Measurements from ENCODE around the gene GALNT18.

The GALNT18 gene

DNA sequence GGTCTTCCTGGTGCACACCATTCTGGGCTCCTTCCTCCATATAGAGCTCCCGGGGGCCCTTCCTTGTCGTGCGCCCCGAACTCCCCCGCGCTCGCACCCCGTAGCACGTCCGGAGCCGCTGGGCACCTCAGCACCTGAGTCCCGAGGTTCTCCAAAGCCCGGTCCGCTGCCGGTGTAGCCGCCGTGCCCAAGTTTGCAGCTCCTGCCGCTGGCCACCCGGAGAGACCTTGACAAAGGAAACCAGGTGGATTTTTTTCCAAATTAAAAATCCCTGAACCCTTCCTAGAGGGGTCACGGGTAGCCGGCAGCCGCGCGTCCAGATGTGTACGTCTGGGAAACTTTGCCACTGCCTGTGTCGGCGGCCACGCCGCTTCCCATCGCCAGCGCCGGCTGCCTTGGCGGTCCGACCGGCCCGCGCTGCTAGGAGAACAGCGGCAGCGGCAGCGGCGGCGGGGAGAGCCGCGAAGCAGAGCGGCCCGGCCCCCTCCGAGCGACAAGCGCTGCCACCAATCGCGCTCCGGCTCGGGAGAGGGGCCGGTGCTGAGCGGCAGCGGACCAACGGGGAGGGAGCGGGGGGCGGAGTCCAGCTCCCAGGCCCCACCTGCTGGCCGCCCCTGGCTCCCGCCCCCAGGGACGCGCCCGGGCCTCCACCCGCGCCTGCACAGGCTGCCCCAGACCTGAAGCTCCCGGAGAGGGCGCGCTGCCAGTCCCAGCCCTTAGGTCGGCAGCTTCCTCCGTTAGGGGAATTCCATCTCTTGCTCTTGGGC is at the start of gene GALNT18:
GALNT18 (minus strand) TSS at position 433 of the 767 bp plus-strand sequence.
- peak; percentile 24 to 45 for DNase-seq (ENCODE audit: low read depth in 1 of 2, low spot score in 1 of 2)

DNA sequence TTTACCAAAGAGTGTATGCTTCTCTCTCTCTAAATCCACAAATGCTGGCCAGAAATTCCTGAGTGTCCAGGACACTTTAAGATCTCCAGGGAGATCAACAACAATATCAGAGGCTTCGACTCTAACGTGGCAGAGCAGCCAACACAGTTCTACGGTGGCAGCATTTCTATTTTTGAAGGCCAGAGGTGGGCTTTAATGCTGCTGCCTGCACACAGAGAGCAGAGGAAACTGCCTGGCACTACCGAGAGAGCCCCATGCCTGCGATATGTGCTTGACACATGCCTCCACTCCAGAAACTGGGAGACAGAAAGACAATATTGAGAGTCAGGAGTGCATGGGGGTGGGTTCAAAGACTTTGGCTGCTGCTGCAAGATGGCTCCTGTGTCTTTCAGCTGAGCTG is 48.8 kb upstream of the GALNT18 start:
- DNase-seq (ENCODE audit: low read depth in 1 of 2, low spot score in 1 of 2) = no peak

DNA sequence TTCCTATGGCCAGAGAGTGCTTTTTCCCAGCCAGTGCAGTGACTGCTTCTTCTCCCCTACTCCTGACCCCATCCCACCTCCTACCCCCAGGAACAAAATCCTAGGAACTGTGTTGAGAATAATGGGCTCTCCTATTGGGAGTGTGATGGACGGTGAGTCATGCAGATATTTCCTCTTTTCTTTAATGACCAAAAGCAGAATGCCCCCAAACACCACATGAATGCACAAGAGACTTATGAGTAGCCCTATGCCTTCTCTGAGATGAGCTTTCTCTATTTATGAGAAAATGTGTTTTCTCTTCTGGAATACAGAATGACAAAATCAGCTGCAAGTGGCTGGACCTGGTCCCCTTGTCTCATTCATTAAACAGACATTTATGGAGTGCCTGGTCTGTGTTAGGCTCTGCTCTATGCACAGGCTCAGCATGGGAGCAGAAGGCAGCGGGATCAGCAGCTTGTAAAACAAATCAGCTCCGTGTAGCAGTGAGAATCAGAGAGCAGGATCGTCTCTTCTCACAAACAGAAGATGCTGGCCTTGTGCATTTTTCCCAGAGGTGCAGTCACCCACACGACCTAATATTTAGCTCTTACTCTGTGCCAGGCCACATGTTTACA is 47.5 kb upstream of the GALNT18 start:
- DNase-seq (ENCODE audit: low read depth in 1 of 2, low spot score in 1 of 2) = no peak

DNA sequence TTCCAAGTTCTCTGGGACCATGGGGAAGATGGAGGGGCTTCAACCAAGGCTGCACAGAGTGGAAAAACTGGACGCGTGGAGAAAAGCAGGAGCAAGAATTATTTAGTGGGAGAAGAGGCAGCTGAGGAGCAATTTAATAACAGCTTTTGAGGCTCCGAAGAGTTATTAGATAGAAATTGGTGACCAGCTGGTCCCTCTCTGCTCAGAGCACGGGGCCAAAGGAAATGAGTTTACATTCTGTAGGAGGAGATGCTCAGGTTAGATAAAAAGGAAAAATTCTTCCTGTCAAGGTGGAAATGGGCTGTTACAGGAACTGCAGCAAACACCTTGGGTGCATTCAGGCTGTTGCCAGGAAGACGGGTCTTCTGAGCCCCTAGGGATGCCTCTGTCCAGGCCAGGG is 47.0 kb upstream of the GALNT18 start:
- DNase-seq (ENCODE audit: low read depth in 1 of 2, low spot score in 1 of 2) = no peak

DNA sequence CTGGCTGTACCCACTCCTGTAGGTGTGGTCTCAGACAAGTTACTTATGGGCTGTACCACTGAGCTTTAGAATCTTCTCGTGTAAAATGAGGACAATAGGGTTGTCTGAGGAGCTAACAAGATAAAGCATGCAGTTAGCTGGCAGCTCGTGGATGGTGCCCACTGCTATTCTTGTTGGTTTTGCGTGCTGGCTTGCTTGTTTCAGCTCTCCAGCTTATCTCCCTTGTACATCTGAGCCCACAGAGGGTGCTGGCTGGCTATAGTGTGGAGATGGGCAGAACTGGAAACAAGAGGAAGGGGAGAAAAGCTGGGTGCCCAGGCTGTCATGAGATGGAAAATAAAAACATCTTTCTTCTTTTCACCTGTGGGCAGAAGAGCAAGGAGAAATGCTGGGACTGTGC is 46.5 kb upstream of the GALNT18 start:
- DNase-seq (ENCODE audit: low read depth in 1 of 2, low spot score in 1 of 2) = no peak

DNA sequence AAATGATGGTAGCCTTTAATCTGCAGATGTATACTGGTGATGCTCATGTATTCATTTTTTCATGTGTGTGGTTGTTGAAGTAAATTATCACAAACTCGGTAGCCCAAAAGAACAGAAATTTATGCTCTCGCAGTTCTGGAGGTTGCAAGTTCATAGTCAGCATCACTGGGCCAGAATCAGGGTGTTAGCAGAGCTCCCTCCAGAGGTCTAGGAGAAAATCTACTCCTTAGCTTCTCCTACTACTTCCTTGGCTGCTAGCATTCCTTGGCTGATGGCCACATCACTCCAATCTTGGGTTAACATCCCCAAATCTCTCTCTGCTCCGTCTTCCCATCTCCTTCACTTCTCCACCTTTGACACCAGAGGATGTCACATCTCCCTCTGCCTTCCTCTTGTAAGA is 45.3 kb upstream of the GALNT18 start:
- no peak for DNase-seq (ENCODE audit: low read depth in 1 of 2, low spot score in 1 of 2)

DNA sequence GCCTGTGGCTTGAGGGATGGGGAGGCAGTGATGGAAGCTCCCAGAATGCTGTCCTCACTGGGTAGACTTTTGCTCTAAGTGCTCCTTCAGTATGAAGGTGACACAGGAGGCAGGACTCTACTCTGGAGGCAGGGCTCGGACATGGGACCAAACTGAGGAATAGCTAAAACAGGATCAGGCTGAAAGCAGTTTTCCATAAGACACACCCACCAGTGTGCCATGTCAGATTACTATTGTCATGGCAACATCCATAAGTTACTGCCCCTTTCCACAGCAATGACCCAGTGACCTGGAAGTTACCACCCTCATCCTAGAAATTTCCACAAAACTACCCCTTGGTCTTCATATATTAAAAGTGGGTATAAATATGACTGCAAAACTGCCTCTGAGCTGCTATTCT is 43.6 kb upstream of the GALNT18 start:
- no peak for DNase-seq (ENCODE audit: low read depth in 1 of 2, low spot score in 1 of 2)

DNA sequence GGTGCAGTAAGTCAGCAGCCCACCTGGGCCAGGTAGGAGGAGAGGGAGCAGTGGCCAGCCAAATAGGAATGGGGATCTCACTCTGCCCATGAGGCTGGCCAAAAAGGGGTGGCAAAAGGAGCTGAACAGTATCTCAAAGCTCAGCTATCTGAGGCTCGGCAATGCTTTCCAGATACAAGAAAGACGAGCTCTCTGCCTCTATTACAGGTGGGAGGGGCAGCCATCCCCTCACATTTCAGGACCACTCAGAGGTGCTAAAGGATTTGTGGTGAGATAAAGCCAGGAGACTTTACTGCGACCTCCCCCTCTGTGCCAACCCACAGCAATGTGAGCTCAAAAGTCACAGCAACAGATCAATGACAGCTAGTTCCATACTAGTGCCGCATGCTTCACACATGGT is 42.1 kb upstream of the GALNT18 start:
- DNase-seq (ENCODE audit: low read depth in 1 of 2, low spot score in 1 of 2) = no peak

DNA sequence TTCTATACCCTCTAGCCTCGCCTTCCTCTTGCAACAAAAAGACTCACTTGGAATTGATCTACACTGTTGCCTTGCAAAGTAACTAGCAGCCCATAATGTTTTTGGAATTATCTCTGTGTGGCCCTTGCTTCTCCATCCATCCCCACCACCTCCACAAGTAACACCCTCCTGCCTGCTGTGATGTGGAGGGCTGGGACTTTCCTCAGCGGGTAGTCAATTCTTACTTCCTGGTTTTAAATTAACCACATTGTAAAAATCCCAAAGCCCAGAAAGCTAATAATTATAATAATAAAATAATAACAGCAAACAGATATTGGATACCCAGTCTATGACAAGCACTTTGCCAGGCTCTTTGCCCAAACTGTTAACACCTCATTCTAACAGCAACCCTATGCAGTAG is 40.8 kb upstream of the GALNT18 start:
- DNase-seq (ENCODE audit: low read depth in 1 of 2, low spot score in 1 of 2) = no peak

DNA sequence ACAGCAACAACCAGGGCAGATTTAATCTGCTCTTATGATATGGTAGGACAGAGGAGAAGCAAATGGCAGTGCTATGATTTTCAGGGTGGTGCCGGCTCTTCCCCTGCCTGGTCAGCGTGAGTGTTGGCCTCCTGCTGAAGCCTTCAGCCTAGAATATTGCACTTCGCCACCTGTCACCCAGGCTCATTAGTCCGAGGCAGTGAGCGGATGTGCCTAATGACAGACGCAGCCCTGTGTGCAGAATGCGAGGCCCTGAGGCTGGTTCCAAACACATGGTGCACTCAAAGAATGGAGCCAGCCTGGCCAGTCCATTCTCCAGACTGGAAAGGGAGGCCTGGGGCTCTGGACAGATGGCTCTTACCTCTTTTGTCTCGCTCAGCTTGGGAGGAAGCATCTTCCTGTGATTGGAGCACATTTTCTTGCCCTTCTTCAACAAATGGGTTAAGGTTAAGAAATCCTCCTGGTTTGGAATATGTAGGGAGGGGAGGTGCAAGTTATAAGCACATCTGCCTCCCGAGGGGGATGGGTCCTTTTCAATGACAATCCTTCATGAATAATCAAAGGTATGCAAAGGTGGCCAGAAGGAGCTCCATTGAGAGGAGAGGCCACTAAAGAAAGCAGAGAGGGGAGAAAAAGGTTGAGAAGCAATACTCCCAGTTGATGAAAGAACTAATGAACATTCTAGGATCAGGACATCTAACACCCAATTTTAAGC is 39.7 kb upstream of the GALNT18 start:
- DNase-seq (ENCODE audit: low read depth in 1 of 2, low spot score in 1 of 2) = no peak

DNA sequence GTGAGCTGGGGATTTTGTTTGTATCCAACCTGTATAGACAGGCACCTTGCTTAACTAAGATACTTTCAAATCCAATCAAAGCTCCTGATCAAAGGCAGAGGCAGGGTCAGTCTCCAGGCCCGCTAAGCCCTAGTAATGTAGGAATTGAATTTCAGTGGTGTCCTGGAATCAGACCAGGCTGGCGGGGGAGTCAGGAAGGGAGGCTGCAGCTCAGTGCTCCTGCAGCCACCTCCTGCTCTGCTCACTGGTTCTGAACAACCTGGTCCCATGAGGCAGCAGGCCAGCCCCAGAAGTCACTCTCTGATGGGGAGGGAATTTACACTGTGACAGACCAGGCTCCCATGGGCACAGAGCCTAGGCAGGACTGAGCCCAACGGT is 38.5 kb upstream of the GALNT18 start:
- DNase-seq (ENCODE audit: low read depth in 1 of 2, low spot score in 1 of 2) = no peak

DNA sequence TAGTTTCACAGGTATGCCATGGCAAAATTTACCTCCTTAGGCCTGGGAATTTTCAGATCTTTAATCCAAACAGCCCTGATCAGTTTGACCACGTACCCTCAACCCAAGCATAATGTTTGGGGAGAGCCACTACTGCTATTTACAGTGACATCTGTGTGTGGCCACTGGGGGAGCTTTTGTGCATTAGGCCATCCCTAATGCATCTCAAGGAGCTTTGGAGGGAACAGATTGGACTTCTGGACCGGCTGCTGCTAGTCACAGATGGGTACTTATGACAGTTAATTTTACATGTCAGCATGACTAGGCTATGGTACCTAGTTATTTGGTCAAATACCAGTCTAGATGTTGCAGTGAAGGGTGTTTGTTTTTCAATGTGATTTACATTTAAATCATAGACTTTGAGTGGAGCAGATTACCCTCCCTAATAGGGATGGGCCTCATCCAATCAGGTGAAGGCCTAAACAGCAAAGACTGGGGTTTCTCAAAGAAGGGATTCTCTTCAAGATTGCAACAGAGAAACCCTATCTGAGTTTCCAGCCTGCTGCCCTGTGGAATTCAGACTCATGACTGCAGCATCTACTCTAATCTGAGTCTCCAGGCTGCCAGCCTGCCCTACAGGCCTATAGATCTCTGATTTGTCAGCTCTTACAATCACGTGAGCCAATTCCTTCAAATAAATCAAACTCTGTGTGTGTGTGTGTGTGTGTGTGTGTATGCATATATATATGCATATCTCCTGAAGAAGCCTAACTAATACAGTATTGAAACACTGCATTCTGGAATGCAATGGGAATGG is 38.0 kb upstream of the GALNT18 start:
- DNase-seq (ENCODE audit: low read depth in 1 of 2, low spot score in 1 of 2) = no peak

DNA sequence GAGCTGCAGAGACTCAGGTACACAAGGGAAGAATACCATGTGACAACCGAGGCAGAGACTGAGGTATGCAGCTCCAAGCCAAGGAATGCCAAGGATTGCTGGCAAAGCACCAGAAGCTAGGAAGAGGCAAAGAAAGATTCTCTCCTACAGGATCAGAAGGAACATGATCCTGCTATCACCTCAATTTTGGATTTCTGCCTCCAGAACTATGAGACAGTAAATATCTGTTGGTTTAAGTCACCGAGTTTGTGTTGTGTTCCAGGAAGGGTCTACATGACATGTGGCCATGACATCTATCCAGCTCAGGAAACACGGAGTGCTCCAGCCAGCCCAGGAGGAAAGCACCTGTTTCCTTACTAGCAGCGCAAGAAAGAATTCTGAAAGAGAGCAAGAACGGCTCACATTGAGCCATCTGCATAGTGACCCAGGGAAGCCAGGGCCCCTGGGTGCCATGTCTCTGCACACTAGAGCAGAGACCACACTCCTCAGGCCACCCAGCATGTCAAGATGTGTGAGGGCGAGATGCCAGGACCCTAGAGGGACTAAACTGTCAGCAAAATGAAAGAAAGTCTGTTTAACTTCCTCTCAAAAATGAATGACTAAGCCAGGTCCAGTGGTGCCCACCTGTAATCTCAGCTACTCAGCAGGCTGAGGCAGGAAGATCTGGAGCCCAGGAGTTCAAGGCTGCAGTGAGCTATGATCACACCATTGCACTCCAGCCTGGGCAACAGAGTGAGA is 35.6 kb upstream of the GALNT18 start:
- DNase-seq (ENCODE audit: low read depth in 1 of 2, low spot score in 1 of 2) = no peak

DNA sequence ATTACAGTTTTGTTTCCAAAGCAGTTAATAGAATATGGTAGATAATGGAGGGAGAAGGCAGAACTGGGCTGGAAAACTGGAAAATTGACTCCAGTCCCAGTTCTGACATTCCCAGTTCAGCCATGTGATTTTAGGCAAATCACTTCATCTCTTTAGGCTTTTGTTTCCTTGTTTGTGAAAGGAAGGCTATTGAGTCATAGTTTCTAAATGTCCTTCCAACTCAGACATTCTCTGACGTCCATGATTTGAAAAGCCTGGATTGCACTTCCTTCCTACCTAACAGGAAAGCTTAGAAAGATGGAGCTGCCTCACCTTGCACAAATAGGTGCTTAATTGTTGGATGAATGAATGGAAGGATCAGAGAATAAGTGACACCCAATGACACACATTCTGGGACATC is 19.8 kb upstream of the GALNT18 start:
- no peak for DNase-seq (ENCODE audit: low read depth in 1 of 2, low spot score in 1 of 2)

DNA sequence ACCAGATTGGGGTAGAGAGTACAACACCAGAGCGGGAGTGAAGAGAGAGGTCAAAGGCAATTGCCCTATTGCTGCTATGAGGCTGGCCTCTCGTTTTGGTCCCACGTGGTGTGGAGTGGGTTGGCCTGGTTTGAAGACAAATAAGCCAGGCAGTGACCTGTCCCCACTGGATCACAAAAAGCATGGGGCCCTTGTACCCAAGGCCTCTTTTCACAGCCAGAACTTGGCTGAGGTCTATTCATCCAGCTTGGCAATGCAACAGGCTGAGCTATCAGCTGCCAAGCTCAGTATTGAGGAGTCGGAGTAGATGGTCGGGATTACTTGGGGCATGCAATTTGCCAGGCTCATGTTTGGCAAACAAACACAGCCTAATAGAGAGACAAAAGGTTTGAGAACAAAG is 19.2 kb upstream of the GALNT18 start:
- no peak for DNase-seq (ENCODE audit: low read depth in 1 of 2, low spot score in 1 of 2)

DNA sequence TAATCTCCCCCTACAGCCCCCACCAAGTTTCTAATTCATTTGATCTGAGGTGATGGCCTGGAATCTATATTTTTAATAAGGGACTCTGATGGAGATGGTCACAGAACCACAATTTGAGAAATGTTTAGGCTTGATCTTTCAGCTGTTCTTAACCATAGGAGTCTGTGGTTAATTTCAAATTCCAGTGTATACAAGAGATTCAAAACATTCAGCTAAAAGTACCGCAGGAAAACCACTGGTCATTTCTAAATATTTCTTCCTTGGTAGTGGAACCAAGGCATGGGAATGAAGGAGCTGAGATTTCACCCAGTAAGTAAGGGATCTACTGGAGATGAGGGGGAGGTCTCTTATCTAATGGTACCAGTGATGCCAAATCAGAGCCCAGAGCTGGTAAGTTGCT is 18.3 kb upstream of the GALNT18 start:
- no peak for DNase-seq (ENCODE audit: low read depth in 1 of 2, low spot score in 1 of 2)

DNA sequence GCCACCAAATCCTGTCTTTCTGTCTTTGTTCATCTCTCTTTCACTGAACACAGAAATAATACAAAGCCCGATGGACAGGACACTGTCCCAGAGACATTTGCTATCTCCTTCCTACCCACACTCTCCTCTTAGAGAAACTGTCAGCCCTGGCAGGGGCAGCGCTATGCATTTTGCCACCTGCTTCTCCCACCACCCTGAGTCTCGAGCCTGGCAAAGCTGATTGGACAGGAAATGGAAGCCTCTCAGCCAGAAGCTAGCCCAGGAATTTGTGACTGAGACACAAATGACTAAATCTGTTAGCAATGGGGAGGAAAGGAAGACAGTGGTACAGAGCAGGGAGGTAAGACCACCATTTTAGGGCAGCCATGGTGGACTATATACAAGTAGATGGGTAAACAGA is 14.9 kb upstream of the GALNT18 start:
- no peak for DNase-seq (ENCODE audit: low read depth in 1 of 2, low spot score in 1 of 2)

DNA sequence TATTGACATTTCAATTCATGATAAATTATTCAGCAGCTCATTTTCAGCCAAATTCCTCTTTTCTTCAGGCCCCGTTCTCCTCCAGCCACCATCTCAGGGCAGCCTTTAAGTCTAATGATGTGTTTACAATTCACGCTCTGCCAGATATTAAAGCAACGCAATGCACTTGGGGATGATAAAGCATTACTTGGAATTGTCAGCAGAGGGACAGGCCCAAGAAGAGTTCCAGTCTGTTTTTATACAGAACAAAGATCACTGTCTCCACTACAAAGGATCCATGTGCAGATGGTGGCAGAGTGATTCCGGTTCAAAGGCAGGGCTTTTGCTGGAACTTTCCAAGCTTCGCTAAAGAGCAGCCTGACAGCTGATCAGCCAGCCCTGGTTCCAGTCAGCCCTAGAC is 13.6 kb upstream of the GALNT18 start:
- no peak for DNase-seq (ENCODE audit: low read depth in 1 of 2, low spot score in 1 of 2)

DNA sequence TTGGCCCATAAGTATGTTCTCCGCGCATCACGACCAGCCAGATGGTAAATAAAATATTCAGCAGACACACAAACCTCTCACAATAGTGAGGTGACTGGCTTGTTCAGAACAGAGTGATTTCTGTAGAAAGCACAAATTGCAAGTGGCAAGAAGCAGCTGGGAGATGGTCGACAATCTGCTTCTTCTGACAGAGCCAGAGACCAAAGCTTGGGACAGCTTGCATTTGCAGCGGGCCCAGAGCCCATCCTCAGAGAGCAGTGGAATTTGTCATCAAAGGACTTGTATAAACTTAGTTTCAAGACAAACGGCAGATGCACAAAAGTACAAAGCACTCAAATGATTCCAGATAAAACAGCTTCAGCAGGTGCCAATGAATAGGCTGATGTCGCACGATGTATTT is 7.6 kb upstream of the GALNT18 start:
- DNase-seq (ENCODE audit: low read depth in 1 of 2, low spot score in 1 of 2) = no peak

DNA sequence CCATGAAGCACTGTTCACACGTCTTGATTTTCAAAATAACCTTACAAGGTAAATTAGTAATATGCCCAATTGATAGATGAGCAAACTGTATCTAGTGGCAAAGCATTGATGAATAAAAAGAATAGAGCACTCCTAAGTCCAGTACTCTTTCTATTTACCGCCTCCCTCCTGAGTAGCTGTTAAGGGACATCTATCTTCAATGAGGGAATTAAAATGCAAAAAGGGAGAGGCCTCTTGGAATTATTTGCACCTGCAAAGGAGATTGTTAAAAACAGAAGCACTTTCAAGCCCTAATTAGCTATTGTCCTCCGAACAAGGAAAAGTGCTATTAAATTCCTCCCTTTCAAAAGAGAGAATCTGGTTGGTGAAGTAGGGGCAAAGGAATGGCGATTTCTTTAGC is 6.8 kb upstream of the GALNT18 start:
- no peak for DNase-seq (ENCODE audit: low read depth in 1 of 2, low spot score in 1 of 2)

DNA sequence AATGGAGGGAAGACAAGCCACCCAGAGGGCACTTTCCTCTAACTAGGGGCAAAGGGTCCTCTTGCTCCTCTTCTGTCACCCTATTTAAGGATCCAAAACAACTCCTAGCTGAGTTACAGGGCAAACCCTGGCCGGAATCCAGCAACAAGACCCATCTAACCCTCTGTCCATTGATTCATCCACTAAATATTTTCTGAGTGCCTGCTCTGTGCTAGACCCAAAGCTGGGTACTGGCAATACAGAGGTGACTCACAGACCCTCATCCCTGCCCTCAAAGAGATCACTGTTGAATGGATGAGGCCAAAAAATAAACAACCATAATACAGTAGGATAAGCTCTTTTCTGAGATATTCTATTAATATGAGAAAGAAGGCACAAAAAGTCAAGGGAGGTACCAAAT is 4.3 kb upstream of the GALNT18 start:
- no peak for DNase-seq (ENCODE audit: low read depth in 1 of 2, low spot score in 1 of 2)
